ENCODE data around the gene GYG2. TPM values are rescaled to one million over a fixed set of nuclear protein-coding genes. Genes with fewer than 3 reads are reported as not detected.
"Not testable (repeated sequence)": the region's sequence is repeated elsewhere in the genome, so short reads cannot be mapped to it uniquely, and the experiment has no call there.

The GYG2 gene
- total and polyA plus RNA-seq, 7 experiments from 2014 or later: not detected

- intact Hi-C loops (cut with micrococcal nuclease): no loop called here
- Histone ChIP-seq H3K9me3 (ENCODE audit: control insufficient read depth in 2 of 3, low read length in 3 of 3) (no peaks in the 10 kb centered on the region), H3K27me3 (ENCODE audit: control insufficient read depth in 2 of 2, insufficient read depth in 2 of 2, low read length in 2 of 2) (no peaks in the 10 kb centered on the region), H3K27ac (ENCODE audit: low read depth, low read length) (no peak overlapping the region), H3K36me3 (ENCODE audit: control insufficient read depth in 2 of 3, insufficient read depth in 3 of 3, low read length in 3 of 3) (no peaks in the 10 kb centered on the region), H3K4me3 (ENCODE audit: low read length) (no peak overlapping the region), H3K4me1 (ENCODE audit: control insufficient read depth in 2 of 2, insufficient read depth in 2 of 2, low read length in 2 of 2) (no peaks in the 10 kb centered on the region)
- peaks cover 0 to 2% (median 0%) of the 10 kb centered on the region in 11 donors for H3K9me3 Mint-ChIP-seq
- CTCF ChIA-PET: no interaction called here
- POLR2A ChIA-PET: no interaction called here
- no peaks in the 10 kb centered on the region for H3K36me3 Mint-ChIP-seq
- H3K4me3 Mint-ChIP-seq: no peak overlapping the region
- H3K27ac Mint-ChIP-seq: no peak overlapping the region
- ATAC-seq (no peak), DNase-seq (no peak)
- H3K27me3 Mint-ChIP-seq: peaks cover 0 to 2% (median 0%) of the 10 kb centered on the region in 5 donors
- H3K4me1 Mint-ChIP-seq: peaks cover 0 to 17% (median 10%) of the 10 kb centered on the region in 7 donors
These were observed 44.7 kb upstream of the GYG2 start for GRCh38 chrX:2784026-2784425.

DNA sequence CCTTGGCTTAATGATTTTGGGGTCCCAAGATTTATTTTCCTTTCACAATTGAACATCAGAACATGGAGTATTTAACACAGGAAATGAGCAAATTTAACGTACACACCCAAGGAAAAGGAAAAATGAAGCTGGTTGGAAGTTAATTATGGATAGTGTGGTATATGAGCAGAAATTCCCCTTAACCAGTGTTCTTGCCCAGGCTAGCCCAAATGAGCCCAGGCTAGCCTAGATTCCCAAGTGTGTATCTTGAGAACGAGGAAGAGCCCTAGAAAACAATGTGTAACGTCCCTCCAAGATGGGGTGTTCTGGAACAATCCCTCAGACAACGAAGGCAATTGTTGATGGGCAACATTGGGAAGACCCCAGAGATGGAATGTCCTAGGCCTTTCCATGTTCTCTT is 43.2 kb upstream of the GYG2 start:
- ChIA-PET CTCF (no interaction called here), POLR2A (no interaction called here)
- H3K27ac ChIP-seq (ENCODE audit: low read depth, low read length): no peak overlapping the region
- H3K9me3 ChIP-seq (ENCODE audit: control insufficient read depth in 2 of 3, low read length in 3 of 3): no peaks in the 10 kb centered on the region
- H3K27me3 ChIP-seq (ENCODE audit: control insufficient read depth in 2 of 2, insufficient read depth in 2 of 2, low read length in 2 of 2): no peaks in the 10 kb centered on the region
- DNase-seq: no peak
- Mint-ChIP-seq H3K27ac (no peak overlapping the region), H3K36me3 (no peaks in the 10 kb centered on the region), H3K4me1 (peaks cover 0 to 17% (median 10%) of the 10 kb centered on the region in 7 donors), H3K27me3 (no peaks in the 10 kb centered on the region), H3K4me3 (no peak overlapping the region), H3K9me3 (peaks cover 0 to 2% (median 0%) of the 10 kb centered on the region in 11 donors)
- no peak overlapping the region for H3K4me3 ChIP-seq (ENCODE audit: low read length)
- no peaks in the 10 kb centered on the region for H3K36me3 ChIP-seq (ENCODE audit: control insufficient read depth in 2 of 3, insufficient read depth in 3 of 3, low read length in 3 of 3)
- no peaks in the 10 kb centered on the region for H3K4me1 ChIP-seq (ENCODE audit: control insufficient read depth in 2 of 2, insufficient read depth in 2 of 2, low read length in 2 of 2)
- intact Hi-C loops (cut with micrococcal nuclease): no loop called here
- ATAC-seq: no peak

GRCh38 chrX:2788980-2789379 is 39.8 kb upstream of the GYG2 start:
- Mint-ChIP-seq H3K27ac (no peak overlapping the region), H3K36me3 (no peaks in the 10 kb centered on the region), H3K4me3 (no peak overlapping the region), H3K9me3 (no peaks in the 10 kb centered on the region), H3K27me3 (no peaks in the 10 kb centered on the region), H3K4me1 (no peaks in the 10 kb centered on the region)
- CTCF ChIA-PET: no interaction called here
- H3K27me3 ChIP-seq (ENCODE audit: control insufficient read depth in 2 of 2, insufficient read depth in 2 of 2, low read length in 2 of 2): no peaks in the 10 kb centered on the region
- no peaks in the 10 kb centered on the region for H3K9me3 ChIP-seq (ENCODE audit: control insufficient read depth in 2 of 3, low read length in 3 of 3)
- no peak overlapping the region for H3K27ac ChIP-seq (ENCODE audit: low read depth, low read length)
- no peaks in the 10 kb centered on the region for H3K36me3 ChIP-seq (ENCODE audit: control insufficient read depth in 2 of 3, insufficient read depth in 3 of 3, low read length in 3 of 3)
- H3K4me3 ChIP-seq (ENCODE audit: low read length): no peak overlapping the region
- DNase-seq (no peak), ATAC-seq (no peak)
- H3K4me1 ChIP-seq (ENCODE audit: control insufficient read depth in 2 of 2, insufficient read depth in 2 of 2, low read length in 2 of 2): no peaks in the 10 kb centered on the region
- POLR2A ChIA-PET: no interaction called here
- intact Hi-C loops (cut with micrococcal nuclease): no loop called here

GRCh38 chrX:2789569-2789968 is 39.2 kb upstream of the GYG2 start:
- H3K27ac ChIP-seq (ENCODE audit: low read depth, low read length): no peak overlapping the region
- intact Hi-C loops (cut with micrococcal nuclease): no loop called here
- no peaks in the 10 kb centered on the region for H3K36me3 ChIP-seq (ENCODE audit: control insufficient read depth in 2 of 3, insufficient read depth in 3 of 3, low read length in 3 of 3)
- no peak overlapping the region for H3K27ac Mint-ChIP-seq
- no peaks in the 10 kb centered on the region for H3K27me3 Mint-ChIP-seq
- DNase-seq (no peak), ATAC-seq (no peak)
- no peaks in the 10 kb centered on the region for H3K27me3 ChIP-seq (ENCODE audit: control insufficient read depth in 2 of 2, insufficient read depth in 2 of 2, low read length in 2 of 2)
- no peaks in the 10 kb centered on the region for H3K4me1 Mint-ChIP-seq
- no peak overlapping the region for H3K4me3 Mint-ChIP-seq
- H3K4me1 ChIP-seq (ENCODE audit: control insufficient read depth in 2 of 2, insufficient read depth in 2 of 2, low read length in 2 of 2): no peaks in the 10 kb centered on the region
- H3K9me3 ChIP-seq (ENCODE audit: control insufficient read depth in 2 of 3, low read length in 3 of 3): no peaks in the 10 kb centered on the region
- ChIA-PET POLR2A (no interaction called here), CTCF (no interaction called here)
- no peaks in the 10 kb centered on the region for H3K9me3 Mint-ChIP-seq
- H3K36me3 Mint-ChIP-seq: no peaks in the 10 kb centered on the region
- H3K4me3 ChIP-seq (ENCODE audit: low read length): no peak overlapping the region

DNA sequence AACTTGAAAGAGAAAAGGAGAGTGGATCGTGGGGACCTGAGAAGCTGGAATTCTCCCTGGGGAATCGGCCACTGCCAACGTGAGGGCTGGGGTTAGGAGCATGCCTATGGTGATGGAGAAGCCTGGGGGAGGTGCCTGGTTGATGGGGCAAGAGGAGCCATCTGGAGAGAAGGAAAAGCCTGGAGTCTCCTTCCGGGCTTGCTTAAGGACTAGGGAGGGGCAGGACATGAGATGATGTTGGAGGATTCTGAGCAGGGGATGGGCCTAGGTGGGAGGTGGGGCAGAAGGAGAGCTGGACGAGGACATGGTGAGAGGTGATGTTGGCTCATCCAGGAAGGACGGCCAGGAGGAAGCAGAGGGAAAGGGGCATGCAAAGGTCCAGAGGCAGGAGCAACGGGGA is 35.0 kb upstream of the GYG2 start:
- CTCF ChIA-PET: no interaction called here
- Mint-ChIP-seq H3K27me3 (no peaks in the 10 kb centered on the region), H3K4me3 (no peak overlapping the region), H3K9me3 (no peaks in the 10 kb centered on the region), H3K4me1 (no peaks in the 10 kb centered on the region), H3K27ac (no peak overlapping the region), H3K36me3 (no peaks in the 10 kb centered on the region)
- no peaks in the 10 kb centered on the region for H3K27me3 ChIP-seq (ENCODE audit: control insufficient read depth in 2 of 2, insufficient read depth in 2 of 2, low read length in 2 of 2)
- H3K36me3 ChIP-seq (ENCODE audit: control insufficient read depth in 2 of 3, insufficient read depth in 3 of 3, low read length in 3 of 3): no peaks in the 10 kb centered on the region
- no peak overlapping the region for H3K4me3 ChIP-seq (ENCODE audit: low read length)
- POLR2A ChIA-PET: no interaction called here
- no peaks in the 10 kb centered on the region for H3K4me1 ChIP-seq (ENCODE audit: control insufficient read depth in 2 of 2, insufficient read depth in 2 of 2, low read length in 2 of 2)
- H3K27ac ChIP-seq (ENCODE audit: low read depth, low read length): no peak overlapping the region
- DNase-seq (no peak), ATAC-seq (no peak)
- intact Hi-C loops (cut with micrococcal nuclease): no loop called here
- no peaks in the 10 kb centered on the region for H3K9me3 ChIP-seq (ENCODE audit: control insufficient read depth in 2 of 3, low read length in 3 of 3)

- no peaks in the 10 kb centered on the region for H3K27me3 Mint-ChIP-seq
- Histone ChIP-seq H3K27ac (ENCODE audit: low read depth, low read length) (no peak overlapping the region), H3K4me3 (ENCODE audit: low read length) (no peak overlapping the region), H3K9me3 (ENCODE audit: control insufficient read depth in 2 of 3, low read length in 3 of 3) (no peaks in the 10 kb centered on the region), H3K36me3 (ENCODE audit: control insufficient read depth in 2 of 3, insufficient read depth in 3 of 3, low read length in 3 of 3) (no peaks in the 10 kb centered on the region), H3K27me3 (ENCODE audit: control insufficient read depth in 2 of 2, insufficient read depth in 2 of 2, low read length in 2 of 2) (no peaks in the 10 kb centered on the region), H3K4me1 (ENCODE audit: control insufficient read depth in 2 of 2, insufficient read depth in 2 of 2, low read length in 2 of 2) (no peaks in the 10 kb centered on the region)
- POLR2A ChIA-PET: no interaction called here
- H3K4me3 Mint-ChIP-seq: no peak overlapping the region
- H3K36me3 Mint-ChIP-seq: no peaks in the 10 kb centered on the region
- intact Hi-C loops (cut with micrococcal nuclease): no loop called here
- CTCF ChIA-PET: no interaction called here
- DNase-seq (no peak), ATAC-seq (no peak)
- H3K9me3 Mint-ChIP-seq: no peaks in the 10 kb centered on the region
- no peak overlapping the region for H3K27ac Mint-ChIP-seq
- H3K4me1 Mint-ChIP-seq: no peaks in the 10 kb centered on the region
These were observed 34.4 kb upstream of the GYG2 start for GRCh38 chrX:2794336-2794735.

GRCh38 chrX:2796808-2797207 is 31.9 kb upstream of the GYG2 start:
- peak overlapping the region in 6 of 10 donors; percentile 13 to 61 (median 44) for H3K4me3 Mint-ChIP-seq
- H3K4me3 ChIP-seq (ENCODE audit: low read length); CTCF ChIA-PET; ATAC-seq; H3K27me3 ChIP-seq (ENCODE audit: control insufficient read depth in 2 of 2, insufficient read depth in 2 of 2, low read length in 2 of 2); H3K9me3 ChIP-seq (ENCODE audit: control insufficient read depth in 2 of 3, low read length in 3 of 3); H3K27ac Mint-ChIP-seq; H3K36me3 ChIP-seq (ENCODE audit: control insufficient read depth in 2 of 3, insufficient read depth in 3 of 3, low read length in 3 of 3); H3K9me3 Mint-ChIP-seq; intact Hi-C loops (cut with micrococcal nuclease); H3K4me1 ChIP-seq (ENCODE audit: control insufficient read depth in 2 of 2, insufficient read depth in 2 of 2, low read length in 2 of 2); POLR2A ChIA-PET; H3K27ac ChIP-seq (ENCODE audit: low read depth, low read length); DNase-seq; H3K4me1 Mint-ChIP-seq; H3K36me3 Mint-ChIP-seq; H3K27me3 Mint-ChIP-seq: not testable (repeated sequence)
